RWPE1 (cell line): Measurements from ENCODE around the gene TGM3.

Experiments used
- CTCF ChIA-PET: fragments of 350-600 bp; sonication (Branson Sonifier 250); formaldehyde crosslinking; extraction: SDS; loops from one replicate; lab custom pipeline; 2021; lab: Yijun Ruan, JAX
- POLR2A ChIA-PET: fragments of 400-600 bp; formaldehyde crosslinking; extraction: SDS; loops from one replicate; lab custom pipeline; 2020; ENCODE audit warnings: antibody characterized with exemption; ENCODE audit not compliant: low non-redundant PET; lab: Yijun Ruan, JAX
- DNase-seq: peaks from one replicate; pipeline ENCODE4 v3.0.0; 2012; ENCODE audit warnings: low spot score
- H3K27ac ChIP-seq: fragments of 450-650 bp; 2 replicates; pipeline ENCODE4 v1.5.1; 2017
- CTCF ChIP-seq: fragments of 450-650 bp; conservative IDR thresholded peaks from 2 replicates; pipeline ENCODE4 v1.5.1; 2017; ENCODE audit warnings: low read depth, mild to moderate bottlenecking

TGM3 gene

DNA sequence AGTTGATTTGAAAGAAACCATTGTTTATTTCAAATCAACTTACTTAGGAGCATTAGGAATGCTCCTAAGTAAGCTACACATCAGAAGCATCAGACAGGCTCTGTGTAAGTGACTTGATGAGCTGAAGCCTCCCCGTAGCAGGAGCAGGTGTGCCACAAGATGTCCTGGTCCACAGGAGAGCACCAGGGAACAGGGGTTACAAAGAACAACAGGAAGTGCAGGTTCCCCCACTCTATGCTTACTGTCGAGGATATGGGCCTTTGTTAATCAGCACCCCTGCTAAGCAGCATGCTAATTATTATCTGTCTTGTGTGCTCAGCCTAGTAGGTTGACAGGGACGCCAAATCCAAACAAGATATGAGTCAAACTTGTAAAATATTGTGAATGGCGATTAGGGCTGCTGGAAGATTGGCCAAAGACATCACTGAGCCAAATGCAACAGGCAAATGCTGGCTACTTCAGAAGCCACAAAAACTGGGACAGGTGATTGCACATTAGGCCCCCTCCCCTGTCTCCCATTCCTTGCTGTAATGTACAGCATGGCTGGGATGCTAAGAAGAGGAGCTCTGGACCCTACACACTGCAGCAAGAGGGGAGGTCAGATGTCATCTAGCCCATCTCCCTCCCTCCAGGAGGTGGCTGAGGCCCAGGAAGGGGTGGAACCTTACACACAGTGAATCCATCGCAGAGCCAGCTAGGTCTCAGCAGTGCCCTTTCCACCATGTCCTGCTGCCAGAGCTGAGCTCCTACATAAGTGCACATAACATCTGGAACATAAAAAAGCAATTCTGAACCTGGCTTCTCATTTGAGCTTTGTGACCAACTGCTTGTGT lies 939 bp downstream of the TGM3 start:
- H3K27ac ChIP-seq = no peak overlapping the region
- CTCF ChIA-PET = no interaction called here
- POLR2A ChIA-PET = no interaction called here
- no peak for TF ChIP-seq CTCF
- DNase-seq = no peak

DNA sequence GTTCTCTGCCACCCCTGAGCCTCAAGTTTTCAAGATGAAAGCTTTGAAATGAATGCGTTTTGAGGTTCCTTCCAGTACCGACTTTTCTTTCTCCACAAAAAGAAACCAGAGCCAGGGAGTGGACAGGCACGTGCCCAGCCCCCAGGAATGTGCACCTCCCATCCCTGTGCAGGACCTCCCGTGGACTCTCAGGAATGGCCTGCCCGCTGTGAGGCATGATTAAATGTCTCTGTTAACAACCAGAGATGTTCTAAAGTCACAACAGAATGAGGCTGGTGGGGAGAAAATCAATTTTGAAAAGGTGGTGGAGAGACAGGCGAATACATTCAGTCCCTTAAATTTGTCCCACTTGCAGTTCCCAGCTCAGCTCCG lies 1.5 kb downstream of the TGM3 start:
- DNase-seq = no peak
- H3K27ac ChIP-seq = no peak overlapping the region
- TF ChIP-seq CTCF = no peak
- CTCF ChIA-PET = no interaction called here
- POLR2A ChIA-PET = no interaction called here

GRCh38 chr20:2298116-2298515 lies 2.3 kb downstream of the TGM3 start:
- H3K27ac ChIP-seq = no peak overlapping the region
- POLR2A ChIA-PET = no interaction called here
- CTCF ChIA-PET = no interaction called here
- TF ChIP-seq CTCF = no peak
- DNase-seq = no peak

DNA sequence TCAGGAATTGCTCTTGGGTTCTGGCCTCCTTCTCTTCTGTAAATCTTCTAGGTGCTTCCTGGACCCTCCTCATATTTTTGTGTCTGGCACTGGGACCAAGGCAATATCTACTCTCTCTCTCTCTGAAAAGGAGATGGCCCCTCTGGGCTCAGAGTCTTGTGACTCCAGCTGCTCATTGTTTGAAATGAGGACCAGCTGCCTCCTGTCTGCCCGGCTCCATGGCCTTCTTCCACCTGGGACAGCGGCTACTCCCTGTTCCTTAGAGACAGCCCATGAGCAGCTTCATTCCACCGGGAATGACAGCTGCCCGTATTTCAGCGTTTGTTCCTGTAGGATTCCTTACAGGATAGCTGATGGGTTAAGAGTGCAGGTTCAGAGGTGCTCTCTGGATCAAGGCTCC lies 2.9 kb downstream of the TGM3 start:
- ChIA-PET POLR2A (no interaction called here), CTCF (interaction anchor here (0.7 kb wide), 1 partner anchor 223 kb away, joined by 3 read pairs; no protein-coding TSS in a partner anchor)
- no peak overlapping the region for H3K27ac ChIP-seq
- no peak for DNase-seq
- no peak for TF ChIP-seq CTCF

- no peak for TF ChIP-seq CTCF
- ChIA-PET CTCF (interaction anchor here (0.6 to 0.7 kb wide), 2 partner anchors 222 kb away, joined by 3 to 5 read pairs; no protein-coding TSS in a partner anchor), POLR2A (no interaction called here)
- no peak for DNase-seq
- no peak overlapping the region for H3K27ac ChIP-seq
These were observed 3.5 kb downstream of the TGM3 start for GRCh38 chr20:2299301-2299700.

DNA sequence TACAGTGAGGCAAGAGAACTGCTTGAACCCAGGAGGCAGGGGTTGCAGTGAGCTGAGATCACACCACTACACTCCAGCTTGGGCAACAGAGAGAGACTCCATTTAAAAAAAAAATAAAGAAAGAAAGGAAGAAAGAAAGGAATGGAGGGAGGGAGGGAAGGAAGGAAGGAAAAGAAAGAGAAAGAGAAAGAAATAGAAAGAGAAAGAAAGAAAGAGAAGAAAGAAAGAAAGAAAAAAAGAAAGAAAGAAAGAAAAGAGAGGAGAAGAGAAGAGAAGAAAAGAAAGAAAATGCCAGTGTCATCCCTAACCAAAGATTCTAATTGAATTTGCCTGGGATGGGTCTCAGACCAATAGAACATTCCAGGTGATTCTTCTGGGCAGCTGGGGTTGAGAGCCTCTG lies 4.2 kb downstream of the TGM3 start:
- ChIA-PET POLR2A (no interaction called here), CTCF (interaction anchor here (0.6 kb wide), 1 partner anchor 221 kb away, joined by 5 read pairs; no protein-coding TSS in a partner anchor)
- DNase-seq = no peak
- H3K27ac ChIP-seq = no peak overlapping the region
- no peak for TF ChIP-seq CTCF
